IMR-90 (cell line): ENCODE measurements around the gene LINC01488.

Experiments used
- BHLHE40 ChIP-seq: fragments of 150-350 bp; IDR thresholded peaks from 2 replicates; pipeline ENCODE4 v1.6.1; 2016; ENCODE audit warnings: mild to moderate bottlenecking, low read depth, low read length
- CEBPB ChIP-seq: IDR thresholded peaks from 2 replicates; pipeline ENCODE4 v1.6.1; 2012; ENCODE audit warnings: low read depth, low read length, improper control_type of control experiment
- CHD1 ChIP-seq: IDR thresholded peaks from 2 replicates; pipeline ENCODE4 v1.6.1; 2012; ENCODE audit warnings: low read depth, low read length, improper control_type of control experiment
- FOS ChIP-seq: fragments of 150-350 bp; IDR thresholded peaks from 2 replicates; pipeline ENCODE4 v1.6.1; 2016; ENCODE audit warnings: low read depth, low read length
- POLR2A ChIP-seq: IDR thresholded peaks from 2 replicates; pipeline ENCODE4 v1.6.1; 2012; ENCODE audit warnings: mild to moderate bottlenecking, low read depth, low read length
- RAD21 ChIP-seq: IDR thresholded peaks from 2 replicates; pipeline ENCODE4 v1.6.1; 2012; ENCODE audit warnings: low read length, improper control_type of control experiment
- RFX5 ChIP-seq: IDR thresholded peaks from 2 replicates; pipeline ENCODE4 v1.8.0; 2012; ENCODE audit warnings: low read depth, mild to moderate bottlenecking, low read length, moderate library complexity
- TF ChIP-seq, protein P1 (sequence below): conservative IDR thresholded peaks from 2 replicates; pipeline ENCODE4 v1.5.1; 2012; ENCODE audit warnings: mild to moderate bottlenecking, low read depth, low read length, improper control_type of control experiment
- TF ChIP-seq, protein P2 (sequence below): fragments of 150-350 bp; IDR thresholded peaks from 2 replicates; pipeline ENCODE4 v1.6.1; 2016; ENCODE audit warnings: low read depth, mild to moderate bottlenecking, low read length, moderate library complexity, borderline replicate concordance

DNA sequence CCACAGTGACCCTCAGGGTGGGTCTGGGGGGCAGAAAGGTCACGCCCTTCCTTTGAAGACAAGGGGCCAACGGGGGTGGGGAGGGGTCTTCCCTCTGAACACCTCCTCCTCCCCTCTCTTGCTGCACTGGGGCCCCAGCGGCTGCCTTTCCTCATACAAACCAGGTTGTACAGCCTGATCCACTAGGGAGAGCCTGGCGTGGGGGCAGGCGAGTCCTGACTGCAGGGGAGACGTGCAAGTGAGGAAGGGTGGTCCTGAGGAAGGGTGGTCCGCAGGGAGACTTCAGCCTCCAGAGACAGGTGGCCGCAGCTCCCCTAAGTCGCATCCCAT lies 43.6 kb upstream of the LINC01488 start:
- TF ChIP-seq, protein P1, sequence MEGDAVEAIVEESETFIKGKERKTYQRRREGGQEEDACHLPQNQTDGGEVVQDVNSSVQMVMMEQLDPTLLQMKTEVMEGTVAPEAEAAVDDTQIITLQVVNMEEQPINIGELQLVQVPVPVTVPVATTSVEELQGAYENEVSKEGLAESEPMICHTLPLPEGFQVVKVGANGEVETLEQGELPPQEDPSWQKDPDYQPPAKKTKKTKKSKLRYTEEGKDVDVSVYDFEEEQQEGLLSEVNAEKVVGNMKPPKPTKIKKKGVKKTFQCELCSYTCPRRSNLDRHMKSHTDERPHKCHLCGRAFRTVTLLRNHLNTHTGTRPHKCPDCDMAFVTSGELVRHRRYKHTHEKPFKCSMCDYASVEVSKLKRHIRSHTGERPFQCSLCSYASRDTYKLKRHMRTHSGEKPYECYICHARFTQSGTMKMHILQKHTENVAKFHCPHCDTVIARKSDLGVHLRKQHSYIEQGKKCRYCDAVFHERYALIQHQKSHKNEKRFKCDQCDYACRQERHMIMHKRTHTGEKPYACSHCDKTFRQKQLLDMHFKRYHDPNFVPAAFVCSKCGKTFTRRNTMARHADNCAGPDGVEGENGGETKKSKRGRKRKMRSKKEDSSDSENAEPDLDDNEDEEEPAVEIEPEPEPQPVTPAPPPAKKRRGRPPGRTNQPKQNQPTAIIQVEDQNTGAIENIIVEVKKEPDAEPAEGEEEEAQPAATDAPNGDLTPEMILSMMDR, result no peak
- TF ChIP-seq RAD21 (no peak), POLR2A (no peak), FOS (no peak), CEBPB (no peak), RFX5 (no peak), BHLHE40 (no peak), CHD1 (no peak)
- TF ChIP-seq, protein P2, sequence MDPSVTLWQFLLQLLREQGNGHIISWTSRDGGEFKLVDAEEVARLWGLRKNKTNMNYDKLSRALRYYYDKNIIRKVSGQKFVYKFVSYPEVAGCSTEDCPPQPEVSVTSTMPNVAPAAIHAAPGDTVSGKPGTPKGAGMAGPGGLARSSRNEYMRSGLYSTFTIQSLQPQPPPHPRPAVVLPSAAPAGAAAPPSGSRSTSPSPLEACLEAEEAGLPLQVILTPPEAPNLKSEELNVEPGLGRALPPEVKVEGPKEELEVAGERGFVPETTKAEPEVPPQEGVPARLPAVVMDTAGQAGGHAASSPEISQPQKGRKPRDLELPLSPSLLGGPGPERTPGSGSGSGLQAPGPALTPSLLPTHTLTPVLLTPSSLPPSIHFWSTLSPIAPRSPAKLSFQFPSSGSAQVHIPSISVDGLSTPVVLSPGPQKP, result no peak
